ENCODE measurements around the gene LAMC1.

DNA sequence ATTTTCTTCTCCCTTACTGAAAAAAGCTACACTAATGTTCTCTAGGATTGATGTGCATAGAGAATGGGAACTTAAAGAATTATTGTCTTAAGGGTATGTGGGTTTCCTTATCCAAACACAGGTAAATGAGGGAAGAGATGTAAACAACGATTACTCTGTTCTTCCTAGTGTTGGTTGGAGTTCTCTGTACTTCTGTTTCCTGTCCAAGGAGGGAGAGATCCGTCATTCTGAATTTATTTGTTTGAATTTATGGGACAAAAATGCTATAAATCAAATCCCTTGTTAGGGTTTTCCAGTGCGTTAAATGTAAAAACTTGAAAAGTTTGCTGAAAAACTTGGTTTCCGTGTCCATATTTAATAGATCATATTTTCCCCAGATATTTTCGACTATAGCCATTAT lies 29.6 kb downstream of the LAMC1 start:
- TF ChIP-seq, protein P1, sequence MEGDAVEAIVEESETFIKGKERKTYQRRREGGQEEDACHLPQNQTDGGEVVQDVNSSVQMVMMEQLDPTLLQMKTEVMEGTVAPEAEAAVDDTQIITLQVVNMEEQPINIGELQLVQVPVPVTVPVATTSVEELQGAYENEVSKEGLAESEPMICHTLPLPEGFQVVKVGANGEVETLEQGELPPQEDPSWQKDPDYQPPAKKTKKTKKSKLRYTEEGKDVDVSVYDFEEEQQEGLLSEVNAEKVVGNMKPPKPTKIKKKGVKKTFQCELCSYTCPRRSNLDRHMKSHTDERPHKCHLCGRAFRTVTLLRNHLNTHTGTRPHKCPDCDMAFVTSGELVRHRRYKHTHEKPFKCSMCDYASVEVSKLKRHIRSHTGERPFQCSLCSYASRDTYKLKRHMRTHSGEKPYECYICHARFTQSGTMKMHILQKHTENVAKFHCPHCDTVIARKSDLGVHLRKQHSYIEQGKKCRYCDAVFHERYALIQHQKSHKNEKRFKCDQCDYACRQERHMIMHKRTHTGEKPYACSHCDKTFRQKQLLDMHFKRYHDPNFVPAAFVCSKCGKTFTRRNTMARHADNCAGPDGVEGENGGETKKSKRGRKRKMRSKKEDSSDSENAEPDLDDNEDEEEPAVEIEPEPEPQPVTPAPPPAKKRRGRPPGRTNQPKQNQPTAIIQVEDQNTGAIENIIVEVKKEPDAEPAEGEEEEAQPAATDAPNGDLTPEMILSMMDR (IDR thresholded peaks at IDR 0.05; ENCODE audit: low read depth, low read length) = no peak
- TF ChIP-seq, protein P2, sequence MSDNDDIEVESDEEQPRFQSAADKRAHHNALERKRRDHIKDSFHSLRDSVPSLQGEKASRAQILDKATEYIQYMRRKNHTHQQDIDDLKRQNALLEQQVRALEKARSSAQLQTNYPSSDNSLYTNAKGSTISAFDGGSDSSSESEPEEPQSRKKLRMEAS (IDR thresholded peaks at IDR 0.05; ENCODE audit: low read depth, low read length) = no peak
